Smooth muscle cell (in vitro differentiated cells): ENCODE data around the gene GGN. TPM values are rescaled to one million over a fixed set of nuclear protein-coding genes. Genes with fewer than 3 reads are reported as not detected.

Experiments
- DNase-seq: peaks from one replicate; lab custom pipeline; 2025; ENCODE audit not compliant: unreplicated experiment; lab: John Stamatoyannopoulos, UW
- H2AFZ ChIP-seq: fragments of 200-600 bp; sonication (generic); 2 replicates; pipeline ENCODE4 v1.6.0; 2016; ENCODE audit warnings: antibody characterized with exemption, low read depth, mild to moderate bottlenecking
- H3F3A ChIP-seq: fragments of 200-600 bp; sonication (generic); 2 replicates; pipeline ENCODE4 v1.6.0; 2017; ENCODE audit warnings: antibody characterized with exemption, low read depth
- H3K27ac ChIP-seq: fragments of 200-600 bp; sonication (generic); 2 replicates; pipeline ENCODE4 v1.5.1; 2016; ENCODE audit warnings: low read depth, mild to moderate bottlenecking
- H3K27me3 ChIP-seq: fragments of 200-600 bp; sonication (generic); 2 replicates; pipeline ENCODE4 v1.6.1; 2016; ENCODE audit warnings: low read depth, mild to moderate bottlenecking
- H3K36me3 ChIP-seq: fragments of 200-600 bp; sonication (generic); 2 replicates; pipeline ENCODE4 v1.5.1; 2016; ENCODE audit warnings: low read depth
- H3K4me1 ChIP-seq: fragments of 200-600 bp; sonication (generic); 2 replicates; pipeline ENCODE4 v1.5.1; 2016; ENCODE audit warnings: low read depth
- H3K4me2 ChIP-seq: fragments of 200-600 bp; sonication (generic); 2 replicates; pipeline ENCODE4 v1.6.0; 2016; ENCODE audit warnings: mild to moderate bottlenecking
- H3K4me3 ChIP-seq: fragments of 200-600 bp; sonication (generic); 2 replicates; pipeline ENCODE4 v1.5.1; 2016; ENCODE audit warnings: mild to moderate bottlenecking
- H3K79me2 ChIP-seq: fragments of 200-600 bp; sonication (generic); 2 replicates; pipeline ENCODE4 v1.6.0; 2016; ENCODE audit warnings: low read depth, mild to moderate bottlenecking
- H3K9ac ChIP-seq: fragments of 200-600 bp; sonication (generic); 2 replicates; pipeline ENCODE4 v1.6.0; 2016; ENCODE audit warnings: low read depth
- H3K9me3 ChIP-seq: fragments of 200-600 bp; sonication (generic); replicated peaks from 2 replicates; pipeline ENCODE4 v1.5.1; 2016; ENCODE audit warnings: low read depth
- H4K20me1 ChIP-seq: fragments of 200-600 bp; sonication (generic); 2 replicates; pipeline ENCODE4 v1.6.0; 2016; ENCODE audit warnings: low read depth
- WGBS: methylation state at CpG from one replicate; pipeline ENCODE4 v1.1.7; 2016; ENCODE audit warnings: low lambda C conversion rate; 5-methylcytosine and 5-hydroxymethylcytosine counted together
- polyA plus RNA-seq: library from polyadenylated mRNA; unstranded; fragments of >200 nt; fragmentation: Nextera tagmentation; extraction: Ambion mirVana; gene quantifications from 2 replicates; pipeline ENCODE4 v1.2.1, GENCODE V29; 2016
- total RNA-seq: library from RNA; depleted of rRNA; stranded (reverse); fragments of >200 nt; gene quantifications from 2 replicates; pipeline ENCODE4 v1.2.3, GENCODE V29; 2014
- TF ChIP-seq, protein P1 (sequence below): fragments of 200-600 bp; sonication (generic); IDR thresholded peaks from 2 replicates; pipeline ENCODE4 v1.5.1; 2017; ENCODE audit warnings: borderline replicate concordance, mild to moderate bottlenecking, antibody characterized with exemption; ENCODE audit not compliant: insufficient read depth, poor library complexity, severe bottlenecking

Gene GGN
- total and polyA plus RNA-seq, 2 experiments from 2014 or later, result 1.00 to 2.1 TPM

- Histone ChIP-seq H2AFZ (no peak overlapping the region), H3F3A (no peaks in the 10 kb centered on the region), H3K4me2 (no peak overlapping the region), H3K4me1 (no peaks in the 10 kb centered on the region), H3K4me3 (no peak overlapping the region), H3K9ac (no peak overlapping the region), H3K79me2 (no peaks in the 10 kb centered on the region), H3K36me3 (no peaks in the 10 kb centered on the region), H4K20me1 (no peaks in the 10 kb centered on the region), H3K27ac (no peak overlapping the region), H3K27me3 (peaks cover 41% of the 10 kb centered on the region), H3K9me3 (no peaks in the 10 kb centered on the region)
- 86% methylated on average over 16 of the region's 16 CpGs for WGBS
- no peak for DNase-seq
- TF ChIP-seq, protein P1, sequence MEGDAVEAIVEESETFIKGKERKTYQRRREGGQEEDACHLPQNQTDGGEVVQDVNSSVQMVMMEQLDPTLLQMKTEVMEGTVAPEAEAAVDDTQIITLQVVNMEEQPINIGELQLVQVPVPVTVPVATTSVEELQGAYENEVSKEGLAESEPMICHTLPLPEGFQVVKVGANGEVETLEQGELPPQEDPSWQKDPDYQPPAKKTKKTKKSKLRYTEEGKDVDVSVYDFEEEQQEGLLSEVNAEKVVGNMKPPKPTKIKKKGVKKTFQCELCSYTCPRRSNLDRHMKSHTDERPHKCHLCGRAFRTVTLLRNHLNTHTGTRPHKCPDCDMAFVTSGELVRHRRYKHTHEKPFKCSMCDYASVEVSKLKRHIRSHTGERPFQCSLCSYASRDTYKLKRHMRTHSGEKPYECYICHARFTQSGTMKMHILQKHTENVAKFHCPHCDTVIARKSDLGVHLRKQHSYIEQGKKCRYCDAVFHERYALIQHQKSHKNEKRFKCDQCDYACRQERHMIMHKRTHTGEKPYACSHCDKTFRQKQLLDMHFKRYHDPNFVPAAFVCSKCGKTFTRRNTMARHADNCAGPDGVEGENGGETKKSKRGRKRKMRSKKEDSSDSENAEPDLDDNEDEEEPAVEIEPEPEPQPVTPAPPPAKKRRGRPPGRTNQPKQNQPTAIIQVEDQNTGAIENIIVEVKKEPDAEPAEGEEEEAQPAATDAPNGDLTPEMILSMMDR, result no peak
Observed at GRCh38 chr19:38355728-38356725, 31.8 kb downstream of the GGN start.

DNA sequence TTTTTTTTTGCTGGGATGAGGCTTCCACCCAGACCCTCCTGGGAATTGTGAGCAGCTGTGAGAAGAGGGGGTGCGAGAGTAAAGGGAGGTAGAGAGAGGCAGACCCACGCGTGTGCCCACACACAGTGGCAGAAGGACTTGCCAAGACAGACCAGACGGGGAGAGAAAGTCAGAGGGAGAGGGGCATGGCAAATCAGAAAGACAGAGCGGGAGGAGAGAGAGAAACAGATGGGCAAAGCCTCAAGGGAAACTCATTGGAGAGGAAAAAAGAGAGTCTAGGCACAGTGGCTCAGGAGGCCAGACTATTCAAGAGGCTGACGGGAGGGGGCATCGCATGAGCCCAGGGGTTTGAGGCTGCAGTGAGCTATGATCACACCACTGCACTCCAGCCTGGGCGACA is 35.2 kb downstream of the GGN start:
- DNase-seq, result no peak

DNA sequence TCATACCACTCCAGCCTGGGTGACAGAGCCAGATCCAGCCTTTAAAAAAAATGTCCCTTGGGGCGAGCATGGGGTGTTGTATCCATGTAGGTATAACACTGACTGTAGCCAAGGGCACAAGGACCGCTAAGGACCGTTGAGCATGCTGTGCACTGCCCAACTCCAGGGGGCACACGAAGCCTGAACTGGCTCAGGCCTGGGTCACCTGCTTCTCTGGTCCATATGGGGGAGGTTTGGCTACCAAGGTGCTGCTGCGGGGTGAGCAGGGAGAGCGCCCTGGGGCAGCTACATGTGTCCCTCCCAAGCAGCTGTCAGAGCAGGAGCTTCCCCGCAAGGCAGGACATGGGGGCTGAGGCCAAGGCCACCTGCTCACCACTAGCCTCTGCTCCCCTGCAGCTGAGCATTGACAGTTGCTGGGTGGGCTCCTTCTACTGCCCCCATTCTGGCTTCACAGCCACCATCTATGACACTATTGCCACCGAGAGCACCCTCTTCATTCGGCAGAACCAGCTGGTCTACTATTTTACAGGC is 35.9 kb downstream of the GGN start:
- WGBS, result 84% methylated on average over 9 of the region's 9 CpGs
- no peak overlapping the region for H3K27ac ChIP-seq
- no peak for DNase-seq
- no peaks in the 10 kb centered on the region for H3K79me2 ChIP-seq
- no peaks in the 10 kb centered on the region for H3F3A ChIP-seq
- H4K20me1 ChIP-seq, result no peaks in the 10 kb centered on the region
- H2AFZ ChIP-seq, result no peak overlapping the region
- no peaks in the 10 kb centered on the region for H3K9me3 ChIP-seq
- no peak overlapping the region for H3K4me3 ChIP-seq
- peaks cover 3% of the 10 kb centered on the region for H3K27me3 ChIP-seq
- no peak overlapping the region for H3K4me2 ChIP-seq
- no peaks in the 10 kb centered on the region for H3K4me1 ChIP-seq
- H3K36me3 ChIP-seq, result no peaks in the 10 kb centered on the region
- TF ChIP-seq, protein P1, result no peak
- H3K9ac ChIP-seq, result no peak overlapping the region

More for the DNA sequence above, 35.2 kb downstream of the GGN start:
- no peak overlapping the region for H3K4me2 ChIP-seq
- no peaks in the 10 kb centered on the region for H4K20me1 ChIP-seq
- TF ChIP-seq, protein P1, result no peak
- H2AFZ ChIP-seq, result no peak overlapping the region
- no peak overlapping the region for H3K4me3 ChIP-seq
- H3K9me3 ChIP-seq, result no peaks in the 10 kb centered on the region
- H3K79me2 ChIP-seq, result no peaks in the 10 kb centered on the region
- no peaks in the 10 kb centered on the region for H3K4me1 ChIP-seq
- H3K9ac ChIP-seq, result no peak overlapping the region
- H3K27ac ChIP-seq, result no peak overlapping the region
- no peaks in the 10 kb centered on the region for H3F3A ChIP-seq
- 92% methylated on average over 6 of the region's 8 CpGs for WGBS
- H3K27me3 ChIP-seq, result peaks cover 7% of the 10 kb centered on the region
- H3K36me3 ChIP-seq, result no peaks in the 10 kb centered on the region
